ENCODE results near the gene IZUMO4.
"Not testable (repeated sequence)": the region's sequence is repeated elsewhere in the genome, so short reads cannot be mapped to it uniquely, and the experiment has no call there.

DNA sequence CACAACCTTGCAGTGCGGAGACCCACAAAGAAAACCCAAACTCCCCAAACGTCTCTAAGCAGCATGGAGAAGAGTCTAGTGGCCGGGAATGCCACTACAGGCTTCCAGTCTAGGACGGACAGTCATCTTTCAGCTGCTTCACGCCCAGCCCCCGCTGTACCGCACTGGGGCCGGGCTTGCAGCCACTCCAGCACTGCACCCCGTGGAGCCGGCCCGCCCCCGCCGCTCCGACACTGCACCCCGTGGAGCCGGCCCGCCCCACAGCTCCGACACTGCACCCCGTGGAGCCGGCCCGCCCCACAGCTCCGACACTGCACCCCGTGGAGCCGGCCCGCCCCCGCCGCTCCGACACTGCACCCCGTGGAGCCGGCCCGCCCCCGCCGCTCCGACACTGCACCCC, 31.5 kb downstream of the IZUMO4 start:
- TF ChIP-seq, protein P1, sequence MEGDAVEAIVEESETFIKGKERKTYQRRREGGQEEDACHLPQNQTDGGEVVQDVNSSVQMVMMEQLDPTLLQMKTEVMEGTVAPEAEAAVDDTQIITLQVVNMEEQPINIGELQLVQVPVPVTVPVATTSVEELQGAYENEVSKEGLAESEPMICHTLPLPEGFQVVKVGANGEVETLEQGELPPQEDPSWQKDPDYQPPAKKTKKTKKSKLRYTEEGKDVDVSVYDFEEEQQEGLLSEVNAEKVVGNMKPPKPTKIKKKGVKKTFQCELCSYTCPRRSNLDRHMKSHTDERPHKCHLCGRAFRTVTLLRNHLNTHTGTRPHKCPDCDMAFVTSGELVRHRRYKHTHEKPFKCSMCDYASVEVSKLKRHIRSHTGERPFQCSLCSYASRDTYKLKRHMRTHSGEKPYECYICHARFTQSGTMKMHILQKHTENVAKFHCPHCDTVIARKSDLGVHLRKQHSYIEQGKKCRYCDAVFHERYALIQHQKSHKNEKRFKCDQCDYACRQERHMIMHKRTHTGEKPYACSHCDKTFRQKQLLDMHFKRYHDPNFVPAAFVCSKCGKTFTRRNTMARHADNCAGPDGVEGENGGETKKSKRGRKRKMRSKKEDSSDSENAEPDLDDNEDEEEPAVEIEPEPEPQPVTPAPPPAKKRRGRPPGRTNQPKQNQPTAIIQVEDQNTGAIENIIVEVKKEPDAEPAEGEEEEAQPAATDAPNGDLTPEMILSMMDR (IDR thresholded peaks at IDR 0.05) = not testable (repeated sequence)
- not testable (repeated sequence) for TF ChIP-seq EP300, POLR2A (IDR thresholded peaks at IDR 0.05)
